Measurements from ENCODE around the gene ATG2B.

ATG2B gene

DNA sequence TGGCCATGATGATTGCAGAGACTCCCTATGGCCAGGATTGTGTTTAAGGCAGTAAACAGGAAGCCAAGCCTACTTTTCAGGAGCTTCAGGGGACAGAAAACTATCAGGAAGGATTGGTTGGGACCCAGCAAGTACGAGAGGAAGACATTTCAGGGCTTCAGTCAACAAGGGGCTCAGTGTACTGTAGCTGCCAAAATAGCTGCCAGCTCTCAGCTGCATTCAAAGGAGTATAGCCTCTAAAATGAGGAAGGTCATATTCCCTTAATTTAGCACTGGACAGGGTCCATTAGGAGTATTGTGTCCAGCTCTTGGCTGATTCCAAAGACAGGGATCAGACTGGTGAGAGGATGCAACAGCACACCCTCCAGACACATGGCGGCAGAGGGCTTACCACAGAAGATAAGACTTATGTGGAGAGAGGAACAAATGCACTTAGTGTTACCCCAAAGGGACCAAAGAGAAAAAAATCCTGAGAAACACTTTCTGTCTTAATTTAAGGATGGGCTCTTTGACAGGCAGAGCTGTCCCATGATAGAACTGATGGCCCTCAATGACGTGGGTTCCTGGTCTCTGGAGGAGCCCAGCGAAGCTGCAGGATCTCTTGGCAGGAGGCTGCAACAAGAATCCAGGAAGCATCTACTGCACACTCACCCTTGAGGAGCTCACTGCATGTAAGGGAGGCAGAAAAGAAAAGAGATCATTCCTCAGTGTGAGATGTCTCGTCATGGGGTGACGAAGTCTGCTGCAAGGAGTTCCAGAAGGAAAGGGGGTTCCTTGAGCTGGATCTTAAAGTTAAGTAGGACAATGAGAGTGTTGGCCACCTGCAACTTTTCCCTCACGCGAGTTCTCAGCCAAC is 92.3 kb downstream of the ATG2B start:
- no peak for DNase-seq

DNA sequence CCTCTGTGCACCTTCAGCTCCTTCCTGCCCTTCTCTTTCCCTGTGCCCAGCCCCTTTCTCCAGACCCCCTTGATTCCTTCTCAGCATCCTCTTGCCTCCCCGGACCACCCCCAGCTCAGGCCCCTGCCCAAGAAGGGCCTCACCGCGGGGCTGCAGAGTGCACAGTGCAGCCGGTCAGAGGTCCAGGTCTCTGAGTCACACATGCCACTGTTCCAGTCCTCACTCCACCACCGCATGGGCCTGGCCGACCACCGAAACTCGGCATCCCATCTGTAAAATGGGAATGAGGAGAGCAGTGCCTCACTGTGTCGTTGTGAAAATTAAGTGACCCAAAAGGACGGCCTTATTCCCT is 93.8 kb downstream of the ATG2B start:
- no peak for DNase-seq

DNA sequence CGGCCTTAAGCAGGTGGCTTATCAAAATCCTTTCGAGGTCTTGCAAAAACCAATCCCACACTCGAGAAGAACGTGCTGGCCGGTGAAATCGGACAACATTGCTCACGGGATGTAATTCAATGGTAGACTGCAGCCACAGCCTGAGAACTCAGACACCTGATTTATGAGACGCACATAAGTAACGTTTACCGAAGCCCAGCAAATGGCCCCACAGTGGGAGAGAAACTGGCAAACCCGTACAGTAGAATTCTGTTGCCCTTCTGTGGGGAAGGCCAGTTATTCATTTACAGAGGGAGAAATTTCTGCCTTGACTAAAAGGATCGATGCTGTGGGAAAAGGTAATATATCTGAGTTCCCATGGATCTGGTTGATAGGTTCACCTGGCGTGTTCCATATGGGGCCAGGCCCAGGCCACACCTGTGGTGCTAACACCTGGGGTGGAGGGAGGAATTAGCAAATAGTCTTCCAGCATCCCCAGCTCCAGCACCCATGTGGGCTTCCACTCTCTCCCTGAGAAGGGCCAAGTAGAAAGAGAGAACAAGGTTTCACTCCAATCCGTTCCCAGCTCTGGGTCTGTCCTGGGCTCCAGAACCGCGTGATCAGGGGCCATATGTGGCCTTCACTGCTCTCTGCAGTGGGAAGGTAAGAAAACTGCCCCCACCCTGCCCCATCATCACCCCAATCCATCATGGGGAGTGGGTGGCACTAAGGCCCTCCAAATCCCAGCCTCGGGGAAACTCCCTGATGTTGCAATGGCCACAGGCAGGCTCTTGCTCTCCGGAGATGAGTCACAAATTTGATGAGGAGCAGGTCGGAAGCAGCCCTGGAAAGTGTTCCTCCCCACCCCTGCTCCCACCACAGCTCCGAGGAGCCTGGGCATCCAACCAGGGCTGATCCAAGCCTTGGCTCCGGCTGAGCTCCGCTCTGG is 94.4 kb downstream of the ATG2B start:
- no peak for DNase-seq

DNA sequence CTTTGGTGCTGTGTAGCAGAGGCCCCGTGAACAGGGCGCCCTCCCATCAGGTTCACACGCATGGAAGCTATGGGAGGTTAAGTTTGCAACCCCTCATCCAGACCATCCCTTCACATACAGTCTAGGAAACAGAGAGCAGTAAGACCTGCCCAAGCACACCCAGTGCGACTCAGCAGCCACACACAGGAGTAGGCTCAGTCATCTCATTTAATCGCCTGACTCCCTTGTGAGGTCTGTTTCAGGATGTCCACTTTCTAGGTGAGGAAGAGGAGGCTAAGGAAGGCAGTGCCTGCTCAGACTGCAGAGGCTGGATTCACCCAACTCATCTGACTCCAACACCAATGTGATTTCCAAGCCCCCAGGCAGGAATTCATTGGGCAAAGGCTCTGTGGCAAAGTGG is 95.2 kb downstream of the ATG2B start:
- no peak for DNase-seq

DNA sequence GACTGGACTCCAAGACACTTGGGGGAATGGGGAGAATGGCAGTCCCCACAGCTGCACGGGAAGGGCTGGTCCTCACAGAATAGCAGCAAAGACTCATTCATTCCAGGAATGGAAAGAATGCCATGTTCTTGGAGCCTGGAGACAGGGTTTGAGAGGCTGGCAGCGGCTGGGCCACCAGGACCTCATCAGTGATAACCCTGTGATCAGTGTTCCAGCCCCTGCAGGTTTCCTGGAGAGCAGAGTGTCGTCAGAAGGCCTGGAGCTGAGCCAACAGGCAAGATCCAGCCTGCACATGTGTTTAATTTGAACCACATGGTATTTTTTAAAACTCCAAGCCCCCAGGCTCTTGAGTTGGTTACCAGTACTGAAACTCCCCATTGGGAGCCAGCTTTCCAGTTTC is 95.8 kb downstream of the ATG2B start:
- DNase-seq: no peak

DNA sequence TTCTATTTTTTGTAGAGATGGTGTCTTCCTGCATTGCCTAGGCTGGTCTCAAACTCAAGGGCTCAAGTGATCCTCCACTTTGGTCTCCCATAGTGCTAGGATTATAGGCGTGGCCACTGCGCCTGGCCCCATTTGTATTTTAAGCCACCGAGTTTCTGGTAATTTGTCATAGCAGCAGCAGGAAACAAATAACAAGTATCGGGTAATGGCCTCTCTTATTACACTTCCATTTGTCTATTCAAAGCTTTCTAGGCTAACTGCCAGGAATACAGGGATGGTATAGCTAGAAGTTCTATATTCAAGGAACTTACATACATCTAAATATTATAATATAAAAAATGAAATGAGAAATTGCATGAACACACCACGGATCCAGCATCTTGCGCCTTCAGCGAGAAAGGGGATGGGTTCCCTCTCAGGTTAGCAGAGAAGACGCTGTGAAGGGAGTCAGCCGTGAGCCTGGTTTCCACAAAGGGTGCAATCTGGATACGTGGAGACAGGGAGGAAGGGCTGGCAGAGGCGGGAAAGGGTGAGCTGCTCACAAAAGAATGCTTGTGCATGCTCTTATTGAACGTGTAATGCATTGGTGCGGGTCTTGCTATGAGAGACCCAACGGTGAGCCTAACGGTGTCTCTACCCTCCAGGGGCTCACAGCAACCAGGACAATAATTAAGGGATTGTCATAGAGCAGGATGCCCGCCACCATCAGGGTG is 97.6 kb downstream of the ATG2B start:
- no peak for DNase-seq

DNA sequence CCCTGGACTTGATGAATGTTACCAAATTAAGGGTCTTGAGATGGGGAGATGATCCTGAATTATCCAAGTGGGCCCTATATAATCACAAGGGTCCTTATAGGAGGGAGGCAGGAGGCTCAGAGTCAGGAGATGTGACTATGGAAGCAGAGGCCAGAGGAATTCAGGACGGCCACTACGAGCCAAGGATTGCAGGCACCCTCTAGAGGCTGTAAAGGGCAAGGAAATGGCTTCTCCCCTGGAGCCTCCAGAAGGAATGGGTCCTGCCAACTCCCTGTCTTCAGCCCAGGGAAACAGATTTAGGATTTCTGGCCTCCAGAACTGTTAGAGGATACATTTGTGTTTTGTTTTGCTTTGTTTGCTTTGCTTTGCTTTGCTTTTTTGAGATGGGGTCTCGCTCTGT is 98.3 kb downstream of the ATG2B start:
- DNase-seq: no peak

DNA sequence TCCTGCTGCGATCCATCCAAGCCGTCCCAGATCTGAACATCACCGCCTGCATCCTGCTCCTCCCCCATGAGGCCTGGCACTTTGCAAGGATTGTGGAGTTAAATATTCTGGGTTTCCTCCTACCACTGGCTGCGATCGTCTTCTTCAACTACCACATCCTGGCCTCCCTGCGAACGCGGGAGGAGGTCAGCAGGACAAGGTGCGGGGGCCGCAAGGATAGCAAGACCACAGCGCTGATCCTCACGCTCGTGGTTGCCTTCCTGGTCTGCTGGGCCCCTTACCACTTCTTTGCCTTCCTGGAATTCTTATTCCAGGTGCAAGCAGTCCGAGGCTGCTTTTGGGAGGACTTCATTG is 99.0 kb downstream of the ATG2B start:
- no peak for DNase-seq

DNA sequence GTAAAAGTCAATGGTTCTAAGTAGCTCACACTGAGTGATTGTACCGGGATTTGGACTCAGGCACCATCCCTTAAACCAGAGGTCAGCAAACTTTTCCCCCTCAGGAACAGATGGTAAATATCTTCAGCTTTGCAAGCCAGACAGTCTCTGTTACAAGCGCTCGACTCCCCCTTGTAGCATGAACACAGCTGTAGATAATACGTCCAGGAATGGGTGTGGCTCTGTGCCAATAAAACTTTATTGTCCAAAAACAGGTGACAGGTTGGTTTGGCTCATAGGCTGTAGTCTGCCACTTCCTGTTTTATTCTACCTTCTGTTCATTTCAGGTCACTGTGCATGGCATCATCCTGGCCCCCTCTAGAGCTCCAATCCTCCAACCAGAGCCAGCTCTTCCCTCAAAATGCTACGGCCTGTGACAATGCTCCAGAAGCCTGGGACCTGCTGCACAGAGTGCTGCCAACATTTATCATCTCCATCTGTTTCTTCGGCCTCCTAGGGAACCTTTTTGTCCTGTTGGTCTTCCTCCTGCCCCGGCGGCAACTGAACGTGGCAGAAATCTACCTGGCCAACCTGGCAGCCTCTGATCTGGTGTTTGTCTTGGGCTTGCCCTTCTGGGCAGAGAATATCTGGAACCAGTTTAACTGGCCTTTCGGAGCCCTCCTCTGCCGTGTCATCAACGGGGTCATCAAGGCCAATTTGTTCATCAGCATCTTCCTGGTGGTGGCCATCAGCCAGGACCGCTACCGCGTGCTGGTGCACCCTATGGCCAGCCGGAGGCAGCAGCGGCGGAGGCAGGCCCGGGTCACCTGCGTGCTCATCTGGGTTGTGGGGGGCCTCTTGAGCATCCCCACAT is 99.6 kb downstream of the ATG2B start:
- no peak for DNase-seq

DNA sequence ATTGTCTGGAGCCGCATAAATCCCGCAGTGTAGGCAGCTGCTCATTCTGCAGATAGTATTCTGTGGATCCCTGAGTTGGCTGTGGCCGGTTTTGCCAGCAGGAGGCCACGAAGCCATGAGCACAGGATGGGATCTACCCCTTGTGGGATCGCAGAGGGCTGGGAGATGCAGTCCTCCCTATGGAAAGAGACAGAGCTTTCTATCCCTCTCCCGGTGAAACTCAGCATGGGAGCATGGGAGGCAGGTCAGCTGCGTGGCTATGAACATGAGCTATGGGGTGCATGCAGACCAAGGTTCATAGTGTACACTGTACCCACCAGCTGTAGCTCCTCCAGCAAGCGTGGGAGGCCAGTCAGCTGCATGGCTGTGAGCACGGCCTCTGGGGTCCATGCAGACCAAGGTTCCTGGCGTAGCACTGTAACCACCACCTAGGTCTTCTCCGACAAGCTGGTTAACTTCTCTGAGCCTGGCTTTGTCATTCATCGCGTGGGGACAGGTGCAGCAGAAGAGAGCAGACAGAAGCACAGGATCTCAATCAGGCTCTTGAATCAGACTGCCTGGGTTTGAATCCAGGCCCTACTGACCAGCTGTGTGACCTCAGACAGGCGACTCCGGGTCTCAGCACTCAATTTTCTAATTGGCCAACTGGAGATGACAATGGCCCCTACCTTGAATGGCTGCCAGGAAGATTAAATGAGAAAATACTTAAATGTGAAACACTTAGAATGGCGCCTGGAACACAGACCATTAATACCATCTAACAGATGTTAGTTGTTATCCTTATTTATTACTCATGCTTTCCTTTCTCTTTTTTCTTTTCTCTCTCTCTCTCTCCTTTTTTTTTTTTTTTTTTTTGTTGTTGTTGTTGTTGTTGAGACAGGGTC is 101.1 kb downstream of the ATG2B start:
- no peak for DNase-seq

DNA sequence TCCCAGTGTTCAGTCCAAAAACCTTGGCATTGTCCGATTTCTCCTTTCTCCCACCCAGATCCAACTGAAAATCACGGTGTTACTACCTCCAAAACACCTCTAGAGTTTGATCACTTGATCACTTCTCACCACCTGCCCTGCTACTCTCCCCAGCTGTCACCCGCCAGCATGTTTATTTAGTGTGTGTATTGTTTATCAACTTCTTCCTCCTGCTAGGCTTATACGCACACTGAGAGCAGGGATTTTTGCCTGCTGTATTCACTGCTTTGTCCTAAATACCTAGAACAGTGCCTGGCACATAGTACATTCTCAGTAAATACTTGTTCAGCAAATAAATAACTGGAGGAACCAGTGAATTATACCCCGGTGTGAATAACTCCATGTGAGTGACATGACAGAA is 102.1 kb downstream of the ATG2B start:
- no peak for DNase-seq

DNA sequence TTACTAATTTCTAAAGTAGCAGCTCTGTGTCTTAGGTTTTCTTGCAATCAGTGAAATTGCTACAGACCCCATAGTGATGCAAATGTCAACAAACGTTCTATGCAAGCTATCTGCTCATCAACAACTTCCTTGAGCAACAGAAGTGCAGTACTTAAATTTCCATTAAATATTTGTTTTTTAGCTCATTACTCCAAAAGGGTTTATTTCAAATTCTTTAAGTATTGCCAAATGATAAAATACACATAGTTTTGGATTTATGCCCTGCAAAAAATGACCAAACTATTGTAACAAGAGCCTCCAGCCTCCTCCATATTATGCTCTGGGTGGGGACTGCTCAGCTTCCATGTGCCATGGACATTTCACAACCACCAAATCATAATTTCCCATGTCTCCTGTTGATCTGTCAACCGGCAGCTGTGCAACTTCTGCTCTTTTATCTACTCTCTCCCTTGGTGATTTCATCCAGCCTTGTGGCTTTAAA is 102.8 kb downstream of the ATG2B start:
- no peak for DNase-seq

DNA sequence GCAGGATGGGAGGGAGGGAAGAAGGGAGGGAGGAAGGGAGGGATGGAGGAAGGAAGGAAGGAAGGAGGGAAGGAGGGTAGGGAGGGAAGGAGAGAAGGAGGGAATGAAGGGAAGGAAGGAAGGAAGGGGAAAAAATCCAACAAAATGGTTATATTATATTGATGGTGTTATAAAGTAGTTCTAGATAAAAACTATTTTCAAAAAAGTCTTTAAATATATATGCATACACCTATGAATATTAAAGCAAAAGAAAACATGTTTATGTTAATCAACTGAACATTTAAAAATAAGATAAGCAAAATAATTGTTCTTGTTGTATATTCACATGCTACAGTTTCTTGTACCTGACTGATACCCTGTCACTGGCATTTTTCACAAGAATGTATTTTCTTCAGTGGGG is 105.2 kb downstream of the ATG2B start:
- no peak for DNase-seq

DNA sequence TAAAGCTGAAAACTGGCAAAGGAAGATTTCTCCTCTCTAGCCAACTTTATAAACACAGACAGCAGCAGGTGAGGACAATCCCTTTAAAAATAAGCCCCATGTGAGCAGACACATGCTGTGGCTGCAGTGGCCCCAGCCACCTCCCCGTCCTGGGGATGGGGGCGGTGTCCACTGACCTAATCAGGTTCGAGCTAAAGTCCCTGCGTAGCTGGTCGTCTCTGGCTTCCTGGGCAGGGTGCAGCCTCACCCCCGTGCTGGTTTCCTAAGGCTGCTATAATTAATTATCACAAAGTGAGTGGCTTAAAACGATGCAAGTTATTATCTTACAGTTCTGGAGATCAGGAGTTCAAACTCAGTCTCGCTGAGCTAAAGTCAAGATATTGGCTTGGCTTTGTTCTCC is 106.1 kb downstream of the ATG2B start:
- DNase-seq: no peak

DNA sequence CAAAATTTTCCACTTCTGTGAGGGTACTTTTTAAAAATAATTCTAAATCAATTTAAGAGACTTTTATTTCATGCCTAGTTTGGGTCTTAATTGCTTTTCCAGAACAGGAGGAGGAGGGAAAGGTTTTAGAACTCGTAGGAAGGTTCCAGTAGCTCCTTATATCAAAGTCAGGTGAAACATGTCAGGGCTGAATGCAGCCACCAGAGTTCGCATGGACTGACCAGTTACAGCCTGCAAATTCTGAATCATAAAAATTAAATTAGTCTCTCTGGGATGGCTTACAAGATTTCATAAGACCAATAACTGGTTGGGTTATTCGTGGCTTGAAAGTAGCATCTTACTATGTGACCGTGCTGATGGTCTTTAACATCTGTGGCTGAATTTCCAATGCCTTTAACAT is 106.7 kb downstream of the ATG2B start:
- DNase-seq: no peak

DNA sequence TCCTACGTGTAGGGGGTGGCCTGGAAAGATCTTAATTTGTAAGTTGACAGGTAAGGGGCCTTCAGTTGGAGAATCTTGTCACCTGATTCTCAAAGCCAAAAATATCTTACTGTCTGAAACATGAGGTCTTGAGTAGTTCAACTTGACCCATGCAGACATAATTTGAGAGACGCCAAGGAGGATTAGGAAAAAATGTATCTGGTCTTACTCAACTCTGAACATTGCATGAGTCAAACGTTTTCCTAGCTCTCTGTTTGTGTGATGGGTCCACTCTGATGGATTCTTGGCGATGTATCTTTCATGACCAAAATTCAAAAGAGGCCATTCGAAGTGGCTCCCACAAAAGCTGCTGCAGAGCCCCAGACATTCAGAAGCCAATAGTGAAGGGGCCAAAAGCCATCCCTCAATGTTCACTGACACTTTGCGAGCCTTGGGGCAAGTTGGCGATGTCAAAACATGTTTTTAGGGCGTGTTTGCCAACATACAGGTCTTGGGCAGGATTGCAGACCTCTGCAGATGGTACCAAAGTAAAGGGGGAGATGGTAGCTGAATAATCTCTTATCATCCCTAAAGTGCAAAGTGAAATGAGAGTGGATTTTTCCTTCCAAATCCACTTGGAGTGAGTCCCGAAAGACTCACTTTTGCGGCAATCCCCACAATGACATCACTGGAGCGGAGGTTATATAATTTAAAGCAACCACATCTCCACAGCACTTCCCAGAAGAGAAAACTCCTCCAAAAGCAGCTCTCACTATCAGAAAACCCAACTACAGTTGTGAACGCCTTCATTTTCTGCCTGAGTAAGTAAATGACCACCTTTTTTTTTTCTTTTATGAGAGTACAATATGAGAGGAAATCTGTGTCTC is 107.4 kb downstream of the ATG2B start, which contains the start of gene BDKRB1:
BDKRB1 (plus strand) TSS at position 710 of the 866 bp plus-strand sequence. CDS start 7,473 bp downstream, outside the sequence.
- no peak for DNase-seq

DNA sequence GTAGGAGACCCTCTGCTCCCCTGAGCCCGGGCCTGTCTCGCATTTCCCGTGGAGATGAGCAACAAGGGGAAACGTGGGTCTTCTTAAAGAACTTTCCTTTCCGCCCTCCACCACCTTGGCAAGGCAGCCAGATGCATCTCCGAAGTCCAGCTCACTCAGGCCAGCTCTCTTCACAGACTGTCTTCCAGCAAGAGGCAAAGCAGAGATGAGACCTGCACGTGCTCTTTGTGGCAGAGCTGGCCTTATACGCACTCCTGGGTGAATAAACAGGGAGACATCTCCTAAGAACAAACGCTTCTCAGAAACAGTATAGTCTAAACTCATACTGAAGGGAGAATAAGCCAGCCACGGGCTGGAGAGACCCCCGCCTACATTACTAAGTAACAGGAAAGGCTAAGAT is 108.5 kb downstream of the ATG2B start:
- DNase-seq: no peak

DNA sequence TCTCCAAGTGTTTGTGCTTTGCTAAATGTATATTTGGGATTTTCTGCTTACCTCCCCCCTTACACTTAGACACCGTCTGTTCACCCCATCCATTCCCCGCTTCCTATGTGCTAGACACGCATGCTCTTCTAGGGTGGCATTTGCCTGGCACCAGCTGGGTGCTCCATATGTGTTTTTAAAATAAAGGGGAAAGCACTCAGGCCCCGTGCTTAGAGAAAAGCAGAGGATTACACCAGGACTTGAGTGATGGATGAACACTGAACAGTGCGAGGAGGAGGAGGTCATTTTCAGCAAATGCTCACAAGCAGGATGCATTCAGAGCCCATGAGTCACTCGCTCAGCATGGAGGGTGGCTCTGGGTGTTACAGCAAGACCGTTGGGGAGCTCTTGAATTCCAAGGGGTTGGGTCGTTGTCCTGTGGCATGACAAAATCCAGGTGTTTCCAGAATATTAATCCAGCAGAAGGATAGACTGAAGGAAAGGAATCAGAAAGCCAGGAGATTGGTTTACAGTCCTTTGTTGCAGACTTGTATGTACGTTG is 110.1 kb downstream of the ATG2B start:
- DNase-seq: no peak

DNA sequence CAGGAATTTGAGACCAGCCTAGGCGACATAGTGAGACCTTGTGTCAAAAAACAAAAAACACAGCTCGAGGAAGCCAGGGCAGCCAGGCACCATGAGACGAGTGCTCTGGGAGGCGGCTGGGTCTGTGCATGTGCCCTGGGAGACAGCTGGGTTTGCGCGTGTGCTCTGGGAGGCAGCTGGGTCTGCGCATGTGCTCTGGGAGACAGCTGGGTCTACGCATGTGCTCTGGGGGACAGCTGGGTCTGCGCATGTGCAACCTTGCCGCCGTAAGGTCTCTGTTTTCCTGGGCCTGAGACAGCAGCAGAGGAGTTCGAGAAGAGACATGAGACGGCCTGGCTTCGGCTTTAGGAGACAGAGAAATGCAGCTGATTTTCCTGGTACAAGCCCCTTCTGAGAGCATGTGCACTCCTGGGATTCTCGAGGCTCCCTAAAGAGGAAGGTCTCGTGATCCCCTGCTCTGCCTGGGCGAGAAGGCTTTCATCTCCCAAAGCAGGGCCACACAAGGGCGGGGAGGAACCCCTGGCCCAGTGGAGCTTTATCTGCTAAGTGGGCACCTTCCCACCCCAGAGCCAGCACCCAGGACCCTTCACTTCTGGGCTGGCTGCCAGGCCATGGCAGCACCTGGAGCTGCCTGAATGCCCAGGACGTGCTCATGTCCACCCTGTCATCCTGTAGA is 110.7 kb downstream of the ATG2B start:
- DNase-seq: no peak
